GM12801 (cell line): ENCODE measurements around the gene ADO.

ENCODE experiments used
- TF ChIP-seq, protein P1 (sequence below): IDR thresholded peaks from one replicate; pipeline ENCODE4 v1.5.1; 2011; ENCODE audit warnings: control low read depth; ENCODE audit not compliant: insufficient read length; ENCODE audit errors: extremely low read depth

ADO gene

GRCh38 chr10:62796896-62797295, 7.6 kb upstream of the ADO start:
- TF ChIP-seq, protein P1, sequence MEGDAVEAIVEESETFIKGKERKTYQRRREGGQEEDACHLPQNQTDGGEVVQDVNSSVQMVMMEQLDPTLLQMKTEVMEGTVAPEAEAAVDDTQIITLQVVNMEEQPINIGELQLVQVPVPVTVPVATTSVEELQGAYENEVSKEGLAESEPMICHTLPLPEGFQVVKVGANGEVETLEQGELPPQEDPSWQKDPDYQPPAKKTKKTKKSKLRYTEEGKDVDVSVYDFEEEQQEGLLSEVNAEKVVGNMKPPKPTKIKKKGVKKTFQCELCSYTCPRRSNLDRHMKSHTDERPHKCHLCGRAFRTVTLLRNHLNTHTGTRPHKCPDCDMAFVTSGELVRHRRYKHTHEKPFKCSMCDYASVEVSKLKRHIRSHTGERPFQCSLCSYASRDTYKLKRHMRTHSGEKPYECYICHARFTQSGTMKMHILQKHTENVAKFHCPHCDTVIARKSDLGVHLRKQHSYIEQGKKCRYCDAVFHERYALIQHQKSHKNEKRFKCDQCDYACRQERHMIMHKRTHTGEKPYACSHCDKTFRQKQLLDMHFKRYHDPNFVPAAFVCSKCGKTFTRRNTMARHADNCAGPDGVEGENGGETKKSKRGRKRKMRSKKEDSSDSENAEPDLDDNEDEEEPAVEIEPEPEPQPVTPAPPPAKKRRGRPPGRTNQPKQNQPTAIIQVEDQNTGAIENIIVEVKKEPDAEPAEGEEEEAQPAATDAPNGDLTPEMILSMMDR = no peak

GRCh38 chr10:62801871-62802270, 2.6 kb upstream of the ADO start:
- TF ChIP-seq, protein P1 = no peak

DNA sequence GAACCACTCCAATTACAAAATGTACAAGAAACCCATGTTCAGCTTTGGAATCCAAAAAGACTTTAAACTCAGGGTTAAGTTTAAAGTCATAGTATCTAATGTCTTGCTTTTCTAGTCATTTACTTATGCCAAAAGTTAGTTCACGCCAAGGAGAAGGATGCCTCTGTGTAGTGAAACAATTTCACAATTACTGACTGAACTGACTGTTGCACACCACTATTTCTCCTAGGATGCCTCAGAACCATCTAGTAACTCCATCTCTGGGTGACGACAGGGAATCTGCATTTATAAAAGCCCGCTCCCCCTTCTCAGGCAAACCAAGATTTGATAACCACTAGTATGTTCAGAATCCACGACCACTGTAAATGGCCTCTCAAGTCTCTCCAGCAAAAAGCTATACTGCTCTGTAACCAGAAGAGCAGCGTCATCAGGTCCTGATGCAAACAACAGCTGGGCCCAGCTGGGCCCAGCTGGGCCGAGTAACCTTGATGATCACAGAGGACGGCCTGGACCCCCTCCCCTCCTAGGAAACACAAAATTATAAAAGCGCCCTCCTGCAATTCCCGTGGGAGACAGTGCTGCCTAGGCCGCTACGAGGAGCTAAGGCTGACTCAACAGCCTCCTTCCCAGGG, 680 bp upstream of the ADO start:
- TF ChIP-seq, protein P1 = no peak

DNA sequence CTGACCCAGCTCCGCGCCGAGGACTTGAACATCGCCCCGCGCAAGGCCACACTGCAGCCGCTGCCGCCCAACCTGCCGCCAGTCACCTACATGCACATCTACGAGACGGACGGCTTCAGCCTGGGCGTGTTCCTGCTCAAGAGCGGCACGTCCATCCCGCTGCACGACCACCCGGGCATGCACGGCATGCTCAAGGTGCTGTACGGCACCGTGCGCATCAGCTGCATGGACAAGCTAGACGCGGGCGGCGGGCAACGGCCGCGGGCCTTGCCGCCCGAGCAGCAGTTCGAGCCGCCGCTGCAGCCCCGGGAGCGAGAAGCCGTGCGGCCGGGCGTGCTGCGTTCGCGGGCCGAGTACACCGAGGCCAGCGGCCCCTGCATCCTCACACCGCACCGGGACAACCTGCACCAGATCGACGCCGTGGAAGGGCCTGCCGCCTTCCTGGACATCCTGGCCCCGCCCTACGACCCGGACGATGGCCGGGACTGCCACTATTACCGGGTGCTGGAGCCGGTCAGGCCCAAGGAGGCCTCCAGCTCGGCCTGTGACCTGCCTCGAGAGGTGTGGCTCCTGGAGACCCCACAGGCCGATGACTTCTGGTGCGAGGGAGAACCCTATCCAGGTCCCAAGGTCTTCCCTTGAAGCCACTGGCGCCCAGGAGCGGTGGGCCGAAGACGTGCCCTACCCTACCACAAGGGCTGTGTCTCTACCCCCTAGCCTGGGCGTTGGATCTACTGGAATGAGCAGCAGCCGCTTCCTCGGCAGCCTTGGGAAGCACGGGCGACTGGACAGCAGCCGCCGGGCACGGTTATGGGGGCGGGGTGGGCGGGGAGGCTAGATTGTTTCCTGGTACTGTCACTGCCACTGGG, 945 bp downstream of the ADO start:
- TF ChIP-seq, protein P1 = no peak

- TF ChIP-seq, protein P1 = no peak
Observed at GRCh38 chr10:62806251-62806650, 1.7 kb downstream of the ADO start.

- TF ChIP-seq, protein P1 = no peak
Observed at GRCh38 chr10:62810156-62810902, 5.8 kb downstream of the ADO start.
